ENCODE results near the gene NGF.

The NGF gene

GRCh38 chr1:115278211-115278610 lies 59.8 kb downstream of the NGF start:
- no peak for DNase-seq

GRCh38 chr1:115277276-115277675 lies 60.8 kb downstream of the NGF start:
- DNase-seq, result no peak

- peak; percentile 42 for DNase-seq
These were observed 62.8 kb downstream of the NGF start for GRCh38 chr1:115275216-115275615.

- peak; percentile 3 for DNase-seq
These were observed 63.6 kb downstream of the NGF start for GRCh38 chr1:115274467-115274866.

- DNase-seq, result no peak
These were observed 71.2 kb downstream of the NGF start for GRCh38 chr1:115266729-115267421.

- no peak for DNase-seq
These were observed 73.0 kb downstream of the NGF start for GRCh38 chr1:115265099-115265498.

GRCh38 chr1:115262886-115263285 lies 75.2 kb downstream of the NGF start:
- DNase-seq, result no peak

GRCh38 chr1:115261496-115261895 lies 76.6 kb downstream of the NGF start:
- DNase-seq, result no peak

- DNase-seq, result no peak
These were observed 79.7 kb downstream of the NGF start for GRCh38 chr1:115258302-115258866.

GRCh38 chr1:115257591-115257990 lies 80.5 kb downstream of the NGF start:
- DNase-seq, result no peak

GRCh38 chr1:115255154-115255553 lies 82.9 kb downstream of the NGF start:
- no peak for DNase-seq

GRCh38 chr1:115252585-115252984 lies 85.5 kb downstream of the NGF start:
- DNase-seq, result peak; percentile 3

- DNase-seq, result no peak
These were observed 86.2 kb downstream of the NGF start for GRCh38 chr1:115251856-115252255.

- DNase-seq, result no peak
These were observed 86.7 kb downstream of the NGF start for GRCh38 chr1:115251340-115251748.

GRCh38 chr1:115246526-115246925 lies 91.5 kb downstream of the NGF start:
- DNase-seq, result no peak

GRCh38 chr1:115245227-115245626 lies 92.8 kb downstream of the NGF start:
- DNase-seq, result no peak

- no peak for DNase-seq
These were observed 95.5 kb downstream of the NGF start for GRCh38 chr1:115242543-115242942.

- no peak for DNase-seq
These were observed 96.7 kb downstream of the NGF start for GRCh38 chr1:115241309-115241708.

- no peak for DNase-seq
These were observed 97.8 kb downstream of the NGF start for GRCh38 chr1:115240297-115240696.

GRCh38 chr1:115239426-115239825 lies 98.6 kb downstream of the NGF start:
- no peak for DNase-seq

GRCh38 chr1:115239148-115239422 lies 99.0 kb downstream of the NGF start:
- DNase-seq, result no peak

- DNase-seq, result no peak
These were observed 99.5 kb downstream of the NGF start for GRCh38 chr1:115238336-115239147.

GRCh38 chr1:115237507-115237906 lies 100.5 kb downstream of the NGF start:
- no peak for DNase-seq

- DNase-seq, result no peak
These were observed 101.0 kb downstream of the NGF start for GRCh38 chr1:115237023-115237422.
